ENCODE data around the gene SLIT3. TPM values are rescaled to one million over a fixed set of nuclear protein-coding genes. Genes with fewer than 3 reads are reported as not detected.

Gene SLIT3
- total RNA-seq, 1 donor from 2014 or later = 56.6 TPM

- Mint-ChIP-seq H3K9me3 (no peaks in the 10 kb centered on the region), H3K36me3 (no peaks in the 10 kb centered on the region), H3K27me3 (no peaks in the 10 kb centered on the region), H3K27ac (no peak overlapping the region), H3K4me3 (no peak overlapping the region), H3K4me1 (ENCODE audit: unreplicated experiment) (peaks cover 26% of the 10 kb centered on the region)
- DNase-seq (ENCODE audit: extremely low spot score, unreplicated experiment) = no peak
- no peak for TF ChIP-seq CTCF (conservative IDR thresholded peaks at IDR 0.05)
Observed at GRCh38 chr5:168612123-168612522, 688.8 kb downstream of the SLIT3 start.

Small RNA genes lying within 50 kb of the gene (microRNA-seq; reads per million reads assigned to microRNA genes)
- gene MIR218-2 (not detected), gene MIR585 (26.2 reads per million, percentile 48 among the genes with 10 or more reads in this experiment)
